GM04504 (cell line): ENCODE results near the gene LRP2.

ENCODE experiments used
- DNase-seq: peaks from one replicate; pipeline ENCODE4 v3.0.0-alpha.2; 2012; ENCODE audit warnings: low read depth

The LRP2 gene

DNA sequence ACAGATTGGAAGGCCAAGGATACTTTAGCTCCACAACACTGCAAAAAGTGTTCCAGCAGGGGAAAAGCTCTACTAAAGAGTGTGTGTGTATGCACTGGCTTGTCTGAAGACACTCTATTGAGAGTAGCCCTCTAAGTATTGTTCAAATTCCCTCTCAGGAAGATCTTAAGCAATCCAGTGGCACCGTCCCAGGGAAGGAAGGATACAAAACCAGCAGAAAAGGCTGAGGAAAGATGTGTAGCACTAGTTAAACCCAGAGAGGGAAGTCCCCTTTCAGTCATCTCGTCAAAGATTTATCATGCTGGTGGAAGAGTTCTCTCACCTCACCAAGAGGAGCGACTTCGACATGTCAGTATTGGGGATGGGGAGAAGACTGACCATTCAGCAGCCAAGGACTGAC is 242.5 kb downstream of the LRP2 start:
- no peak for DNase-seq

DNA sequence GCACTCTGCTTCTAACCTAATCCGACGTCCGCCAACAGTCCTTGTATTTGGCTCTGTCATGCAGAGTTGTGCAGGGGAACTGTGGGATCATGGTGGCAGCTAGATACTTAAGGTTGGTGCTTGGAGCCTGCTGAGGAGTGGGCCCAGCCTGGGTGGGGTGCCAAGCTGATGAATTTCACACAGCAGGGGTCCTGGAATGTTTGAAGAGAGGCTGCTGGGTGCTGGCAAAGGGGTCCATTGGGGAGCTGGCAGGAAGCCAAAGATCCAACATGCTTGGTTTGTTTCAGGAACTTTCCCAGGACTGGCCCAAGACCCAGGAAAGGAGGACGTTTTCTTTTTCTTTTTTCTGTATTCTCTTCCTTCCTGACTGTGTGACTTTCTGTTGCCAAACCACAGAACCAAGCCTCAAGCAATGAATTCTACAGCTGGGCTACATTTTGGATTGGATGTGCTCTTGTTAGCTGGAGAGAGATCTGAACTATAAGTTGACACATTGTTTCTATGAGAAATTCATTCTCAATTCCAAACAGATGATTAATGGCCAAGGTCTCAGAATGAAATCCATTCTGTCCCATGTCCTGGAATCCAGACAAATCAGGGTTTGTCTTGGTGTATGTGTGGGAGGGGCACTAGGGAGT is 243.1 kb downstream of the LRP2 start:
- no peak for DNase-seq

DNA sequence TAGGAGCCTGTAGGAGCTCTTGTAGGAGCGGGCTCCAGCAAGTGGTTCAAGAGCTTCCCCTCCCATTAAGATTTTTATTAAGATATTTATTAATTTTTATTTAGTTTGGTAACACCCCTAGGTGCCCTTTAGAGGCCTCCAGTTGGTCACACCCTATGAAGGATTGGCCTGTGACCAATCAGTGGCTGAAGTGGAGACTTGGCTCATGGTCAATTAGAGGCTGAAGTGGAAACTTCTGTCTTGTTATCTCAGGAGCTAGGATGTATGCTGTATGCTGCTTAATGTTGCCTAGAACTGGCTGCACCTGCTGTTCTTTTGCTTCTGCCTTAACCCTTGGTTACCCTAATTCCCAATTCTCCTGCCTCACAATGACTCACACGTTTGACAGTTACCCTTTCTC is 244.3 kb downstream of the LRP2 start:
- DNase-seq: no peak

DNA sequence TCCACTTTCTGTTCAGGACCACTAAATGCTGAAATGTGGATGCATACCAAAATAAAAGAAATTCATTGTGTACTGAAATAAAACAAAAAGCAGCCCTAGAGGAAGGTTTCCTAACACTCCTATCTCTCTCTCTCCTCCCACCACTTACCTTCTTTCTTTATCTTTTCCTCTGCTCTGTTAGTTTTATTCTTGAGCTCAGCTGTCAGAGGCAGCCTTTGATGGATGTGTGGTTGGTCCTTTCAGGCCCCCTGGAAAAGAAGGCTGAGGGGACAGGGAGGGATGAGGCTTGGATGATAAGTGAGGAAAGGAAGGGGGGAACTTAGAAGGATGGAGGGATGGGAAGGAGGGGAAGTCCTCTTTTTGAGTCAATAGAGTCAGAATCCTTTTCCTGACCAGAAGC is 245.3 kb downstream of the LRP2 start:
- DNase-seq: no peak

DNA sequence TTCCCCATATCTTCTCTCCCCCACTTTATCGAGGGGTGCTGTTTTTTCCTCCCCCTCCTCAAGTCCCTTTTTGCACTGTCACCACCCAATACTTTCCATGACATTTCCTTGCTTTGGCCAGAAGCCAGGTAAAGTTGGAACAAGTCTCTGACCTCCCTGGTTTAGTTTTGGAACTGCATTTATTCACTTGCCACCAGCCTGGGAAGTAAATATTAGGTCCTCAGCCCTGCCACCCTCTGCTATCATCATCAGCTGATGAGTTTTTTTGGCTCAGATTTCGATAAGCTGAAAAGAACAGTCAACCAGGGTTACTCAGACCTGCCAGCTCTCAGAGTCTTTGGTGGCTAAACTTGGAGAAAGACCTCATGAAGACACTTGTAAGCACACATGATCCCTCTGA is 246.0 kb downstream of the LRP2 start:
- no peak for DNase-seq

DNA sequence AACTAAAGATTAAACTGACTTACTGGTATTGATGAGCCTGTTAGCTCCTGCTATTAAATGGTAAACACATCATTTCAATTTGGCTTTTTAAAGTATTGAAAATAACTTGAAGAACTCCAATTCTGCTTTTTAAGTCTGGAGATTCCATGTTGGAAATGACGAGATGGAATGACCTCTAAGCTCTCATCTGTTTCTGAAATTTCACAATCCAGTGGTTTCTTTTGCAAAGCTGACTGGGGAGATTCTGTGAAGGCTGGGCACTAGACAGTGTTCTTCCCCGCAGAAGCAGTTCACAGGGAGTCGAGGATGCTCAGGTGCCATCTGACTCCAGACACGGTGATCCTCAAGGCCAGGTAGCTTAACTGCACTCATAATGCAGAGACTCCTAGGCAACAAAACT is 248.3 kb downstream of the LRP2 start:
- no peak for DNase-seq

DNA sequence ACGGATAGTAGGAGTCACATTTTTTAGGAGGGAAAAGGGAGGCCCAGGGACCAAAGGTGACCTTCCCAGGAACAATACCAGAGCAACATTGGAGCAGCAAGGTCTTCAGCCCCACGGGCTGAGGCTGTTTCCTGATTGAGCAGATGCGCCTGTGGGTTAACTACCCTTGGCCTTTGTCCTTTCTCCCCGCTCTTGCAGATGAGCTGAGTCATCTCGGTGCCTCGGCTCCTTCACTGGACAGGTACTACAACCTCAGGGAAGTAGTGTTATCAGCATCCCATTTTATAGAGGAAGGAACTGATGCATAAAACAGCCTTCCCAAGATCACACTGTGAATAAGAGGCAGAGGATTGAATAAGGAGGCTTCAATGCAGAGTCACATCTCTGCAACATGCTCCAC is 249.5 kb downstream of the LRP2 start:
- DNase-seq: no peak

DNA sequence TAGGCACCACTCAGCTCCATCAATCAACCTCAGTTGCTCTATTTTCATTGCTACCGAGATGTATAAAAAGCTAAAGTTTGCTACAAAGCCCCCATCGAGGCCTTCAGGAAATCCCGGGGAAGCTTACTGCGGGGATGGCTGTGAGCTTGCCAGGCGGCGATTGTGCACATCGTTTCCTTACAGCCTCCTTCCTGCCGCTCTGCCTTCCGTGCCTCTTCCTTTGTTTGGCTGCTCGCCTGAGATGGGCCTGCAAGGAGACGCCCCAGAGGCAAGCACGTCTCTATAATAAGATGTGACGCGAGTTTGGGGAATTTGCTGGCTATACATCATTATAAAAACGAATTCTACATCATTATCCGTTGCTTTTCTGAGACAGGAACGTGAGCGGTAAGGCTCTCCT is 251.4 kb downstream of the LRP2 start:
- no peak for DNase-seq

DNA sequence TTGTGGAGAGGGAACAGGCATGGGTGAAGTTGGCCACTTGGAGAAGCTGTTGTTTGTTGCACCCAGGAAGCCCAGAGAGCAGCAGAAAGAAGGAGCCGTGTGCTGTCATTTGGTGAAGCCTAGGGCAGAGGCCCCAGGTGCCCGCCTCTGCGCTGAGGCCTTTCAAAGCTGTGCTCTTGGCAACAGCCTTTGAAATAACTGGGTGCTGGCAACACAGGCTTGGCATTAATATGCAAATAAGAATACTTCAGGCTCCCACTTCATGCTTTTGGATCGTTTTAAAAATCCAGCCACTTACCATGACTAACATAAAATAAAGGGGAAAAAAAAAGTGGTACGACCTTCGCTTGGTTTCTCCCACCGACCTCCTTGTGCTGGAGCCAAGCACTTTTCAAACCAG is 251.9 kb downstream of the LRP2 start:
- no peak for DNase-seq

DNA sequence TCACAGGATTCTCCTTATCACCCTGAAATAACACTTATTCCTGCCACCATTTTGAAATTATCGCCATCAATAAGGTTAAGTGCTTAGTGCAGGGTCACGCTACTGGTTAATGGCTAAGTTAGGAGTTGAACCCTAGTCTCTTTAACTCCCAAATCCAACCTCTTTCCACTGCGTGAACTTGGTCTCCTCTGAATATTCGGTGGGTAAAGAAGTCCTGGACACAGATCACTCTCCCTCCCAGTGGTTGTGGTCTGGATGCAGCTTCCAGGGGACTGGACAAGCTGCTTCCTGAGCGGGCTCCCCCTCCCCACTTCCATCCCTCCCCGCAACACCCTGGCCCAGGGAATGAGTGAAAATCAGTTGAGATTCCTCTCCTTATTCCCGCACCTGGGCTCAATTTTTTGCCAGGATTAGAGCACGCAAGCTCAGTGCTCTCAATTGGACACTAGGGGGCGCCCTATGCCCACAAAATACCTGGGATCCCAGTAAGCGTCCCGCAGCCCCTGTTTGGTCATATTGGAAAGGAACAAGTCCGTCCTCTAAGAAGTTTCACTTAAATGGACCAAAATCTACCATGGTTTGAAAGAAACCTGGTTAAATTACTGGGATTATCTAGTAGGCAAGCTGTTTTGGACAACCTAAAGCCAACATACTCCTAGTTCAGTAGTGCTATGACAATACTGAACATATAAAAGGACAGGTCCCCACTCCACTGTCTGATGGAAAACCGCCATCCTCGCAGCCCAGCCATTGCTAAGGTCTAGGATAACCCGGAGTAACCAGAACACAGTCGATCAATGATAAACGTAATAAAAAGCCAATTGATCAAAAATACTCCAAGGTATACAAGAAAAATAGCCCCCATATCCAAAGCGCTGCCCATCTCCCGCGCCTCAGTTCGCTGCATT is 252.6 kb downstream of the LRP2 start:
- DNase-seq: peak; percentile 25

DNA sequence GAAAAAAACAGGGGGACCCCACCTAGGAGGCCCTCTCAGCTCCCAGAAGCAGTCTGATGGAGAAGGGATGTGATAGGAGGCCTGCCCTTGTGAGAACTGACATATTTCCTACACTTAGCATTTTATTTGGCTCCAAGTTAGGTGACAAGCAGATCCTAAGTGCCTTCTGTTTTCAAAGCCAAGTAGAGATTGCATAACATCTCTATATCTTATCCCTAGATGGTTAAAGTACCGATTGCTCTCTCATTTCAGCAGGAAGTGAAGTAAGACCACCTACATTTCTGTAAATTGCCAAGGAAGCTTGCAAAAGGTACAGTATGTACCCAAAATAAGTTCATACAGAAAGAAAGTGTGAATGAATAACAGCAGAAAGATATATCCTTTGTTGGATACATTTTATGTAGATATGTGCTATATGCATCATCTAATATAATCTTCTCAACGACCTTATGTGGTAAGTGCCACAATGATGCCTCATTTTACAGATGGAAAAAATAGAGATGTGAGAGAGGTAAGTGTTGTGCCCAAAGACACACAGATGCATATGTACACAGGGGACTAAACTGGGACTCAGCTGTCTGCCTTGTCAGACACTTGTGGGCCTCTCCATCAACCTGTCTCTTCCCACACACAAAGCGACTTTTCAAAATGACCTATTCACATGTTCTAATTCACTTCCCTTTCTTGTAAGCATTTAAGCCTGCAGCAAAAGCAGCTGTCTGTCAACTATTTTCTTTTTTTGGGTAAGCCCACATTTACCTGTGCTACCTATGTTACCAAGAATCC is 254.0 kb downstream of the LRP2 start:
- DNase-seq: no peak

DNA sequence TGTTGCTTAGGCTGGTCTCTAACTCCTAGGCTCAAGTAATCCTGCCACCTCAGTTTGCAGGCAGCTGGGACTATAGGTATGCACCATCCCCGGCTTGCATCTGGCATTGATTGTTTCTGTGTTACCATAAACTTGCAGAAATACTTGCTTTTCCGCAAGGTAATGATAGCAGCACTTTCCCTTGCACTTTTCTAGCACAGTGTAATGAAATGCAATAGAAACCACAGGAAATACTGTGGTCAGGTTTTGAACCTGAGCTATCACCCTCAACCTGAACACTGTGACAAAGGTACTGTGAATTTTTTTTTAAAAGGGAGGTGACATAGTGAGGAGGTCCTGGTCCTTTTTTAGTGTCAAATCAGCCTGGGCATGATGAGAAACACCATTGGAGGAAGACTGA is 254.7 kb downstream of the LRP2 start:
- no peak for DNase-seq

DNA sequence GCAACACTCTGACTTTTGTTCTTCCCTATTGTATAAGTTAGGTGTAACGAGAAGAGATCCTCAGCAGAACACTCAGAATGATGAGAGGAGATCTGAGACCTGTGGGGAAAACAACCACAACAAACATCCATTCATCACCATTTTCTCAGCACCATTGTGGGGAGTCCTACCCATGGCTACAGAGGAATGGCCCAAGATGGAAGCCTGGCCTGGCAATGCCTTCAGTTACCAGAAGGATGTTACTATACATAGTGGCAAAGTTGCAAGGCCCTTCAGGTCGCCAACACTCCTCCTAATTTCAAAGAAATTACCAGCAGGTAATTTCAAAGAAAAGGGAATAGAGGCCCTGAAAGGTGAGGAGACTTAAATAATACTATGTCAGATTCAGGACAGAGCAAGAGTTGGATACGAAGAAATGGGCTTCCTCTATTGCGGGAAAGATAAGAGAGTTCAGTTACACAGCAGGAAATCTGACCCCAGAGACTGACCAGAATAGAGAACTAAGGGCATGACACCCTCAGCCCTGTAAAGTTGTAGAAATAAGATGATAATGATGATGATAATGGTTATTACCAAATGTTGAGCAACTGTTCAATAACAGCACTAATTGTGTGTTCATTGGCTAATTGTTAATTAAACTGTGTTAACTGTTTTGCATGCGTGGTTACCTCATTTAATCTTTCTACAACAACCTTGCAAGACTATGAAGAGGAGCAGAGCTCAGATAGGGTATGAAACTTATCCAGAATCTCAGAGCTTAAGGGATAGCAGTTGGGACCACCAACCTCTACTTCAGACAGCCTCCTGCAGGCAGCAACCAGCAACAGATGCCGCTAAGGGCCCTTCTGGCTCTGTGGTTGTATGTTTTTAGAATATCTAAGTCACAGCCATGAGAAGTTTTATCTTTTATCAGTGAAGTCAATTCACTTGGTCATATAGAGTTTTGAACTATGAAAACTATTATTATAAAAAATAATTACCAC is 255.5 kb downstream of the LRP2 start:
- DNase-seq: no peak

DNA sequence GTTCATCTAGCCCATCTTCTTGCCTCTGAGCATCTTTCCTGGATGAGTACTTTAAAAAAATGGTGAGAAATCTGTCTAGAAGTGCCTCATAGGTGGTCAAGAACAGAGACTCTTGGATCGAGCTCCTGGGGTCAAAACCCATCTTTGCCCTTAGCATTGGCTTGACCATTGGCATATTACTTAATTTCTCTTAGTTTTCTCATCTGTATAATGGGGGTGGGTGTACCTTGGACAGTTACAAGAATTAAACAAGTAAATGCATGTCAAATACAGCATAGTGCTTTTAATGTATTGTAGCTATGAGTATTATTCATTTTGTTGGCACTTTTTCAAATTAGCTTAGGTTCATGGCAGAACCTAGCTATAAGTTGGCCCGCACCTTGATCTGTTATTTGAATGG is 256.2 kb downstream of the LRP2 start:
- DNase-seq: no peak

DNA sequence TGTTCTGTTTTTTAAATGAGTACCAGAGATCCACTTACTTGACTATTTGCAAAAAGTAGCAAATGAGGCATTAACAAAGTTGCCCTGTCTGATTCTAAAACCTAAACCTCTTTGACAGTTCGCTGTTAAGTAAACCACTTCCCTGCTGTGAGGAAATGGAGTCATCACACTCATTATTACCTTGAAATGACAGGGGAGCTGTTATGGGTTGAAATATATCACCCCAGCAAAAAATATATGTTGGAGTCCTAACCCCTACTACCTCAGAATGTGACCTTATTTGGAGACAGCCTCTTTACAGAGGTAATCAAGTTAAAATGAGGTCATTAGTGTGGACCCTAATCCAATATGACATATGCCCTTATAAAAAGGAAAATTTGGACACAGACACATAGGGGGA is 256.9 kb downstream of the LRP2 start:
- no peak for DNase-seq

DNA sequence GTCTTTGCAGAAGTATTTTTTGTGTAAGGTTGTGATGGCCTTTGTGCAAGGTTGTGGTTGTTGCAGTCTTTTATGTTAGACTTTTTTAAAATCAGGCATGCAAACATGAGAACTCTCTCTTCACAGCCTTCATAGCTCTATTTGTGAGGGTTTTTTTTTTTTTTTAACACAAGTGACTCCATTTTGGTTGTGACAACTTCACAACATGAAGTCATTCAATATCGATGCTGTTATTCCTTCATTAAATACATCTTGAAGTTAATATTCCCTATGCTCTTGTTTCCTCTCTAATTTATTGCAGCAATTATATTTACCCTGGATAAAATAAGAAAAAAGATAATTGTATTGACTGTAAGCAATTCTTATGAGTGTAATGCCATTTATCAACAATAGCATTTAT is 257.5 kb downstream of the LRP2 start:
- DNase-seq: no peak

DNA sequence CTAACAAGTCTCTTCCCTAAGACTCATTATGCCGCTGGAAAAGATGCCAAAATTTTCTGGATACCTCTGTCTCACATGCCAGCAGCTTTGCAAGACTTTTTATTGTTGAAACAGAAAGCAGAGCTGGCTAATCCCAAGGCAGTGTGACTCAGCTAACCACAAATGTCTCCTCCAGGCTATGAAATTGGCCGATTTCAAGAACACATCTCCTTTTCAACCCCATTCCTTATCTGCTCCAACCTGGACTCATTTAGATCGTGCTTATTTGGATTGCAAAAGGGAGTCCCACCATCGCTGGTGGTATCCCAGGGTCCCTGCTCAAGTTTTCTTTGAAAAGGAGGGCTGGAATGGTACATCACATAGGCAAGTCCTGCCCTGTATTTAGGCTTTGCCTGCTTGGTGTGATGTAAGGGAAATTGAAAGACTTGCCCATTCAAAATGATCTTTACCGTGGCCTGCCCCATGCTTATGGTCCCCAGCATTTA is 266.7 kb downstream of the LRP2 start:
- peak; percentile 66 for DNase-seq

DNA sequence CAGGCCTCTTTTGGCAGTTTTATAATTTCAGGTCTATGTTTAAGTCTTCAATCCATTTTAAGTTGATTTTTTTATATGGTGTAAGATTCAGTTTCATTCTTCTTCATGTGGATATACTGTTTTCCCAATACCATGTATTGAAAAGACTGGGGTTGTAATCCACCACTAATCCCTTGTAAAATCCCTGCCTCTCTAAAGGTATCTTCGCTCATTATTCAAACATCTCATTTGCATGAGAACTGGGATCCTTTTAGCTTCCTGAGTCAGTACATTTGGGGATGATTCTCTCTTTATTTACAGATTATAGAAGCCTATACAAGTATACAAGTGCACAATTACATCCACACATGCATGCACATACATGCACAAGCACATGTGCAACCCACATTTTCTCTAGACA is 267.7 kb downstream of the LRP2 start:
- no peak for DNase-seq

DNA sequence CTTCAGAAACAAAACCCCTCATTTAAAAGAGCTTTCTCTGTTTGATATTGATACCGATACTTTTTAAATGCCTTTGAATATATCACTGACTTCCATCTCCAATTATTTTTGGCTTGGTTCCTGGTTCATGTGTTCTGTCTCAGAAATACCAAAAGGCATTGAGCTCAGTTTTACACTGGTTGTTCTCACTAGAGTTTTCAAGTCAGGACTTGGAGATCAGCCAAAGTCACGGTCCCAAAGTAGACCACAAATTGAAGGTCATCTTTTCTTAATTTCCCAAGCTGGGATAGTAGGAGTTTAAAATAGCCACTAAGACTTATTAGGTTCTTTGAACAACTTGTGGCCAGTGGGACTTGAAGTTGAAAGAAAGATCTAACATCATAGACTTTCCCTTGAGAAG is 268.8 kb downstream of the LRP2 start:
- DNase-seq: no peak

DNA sequence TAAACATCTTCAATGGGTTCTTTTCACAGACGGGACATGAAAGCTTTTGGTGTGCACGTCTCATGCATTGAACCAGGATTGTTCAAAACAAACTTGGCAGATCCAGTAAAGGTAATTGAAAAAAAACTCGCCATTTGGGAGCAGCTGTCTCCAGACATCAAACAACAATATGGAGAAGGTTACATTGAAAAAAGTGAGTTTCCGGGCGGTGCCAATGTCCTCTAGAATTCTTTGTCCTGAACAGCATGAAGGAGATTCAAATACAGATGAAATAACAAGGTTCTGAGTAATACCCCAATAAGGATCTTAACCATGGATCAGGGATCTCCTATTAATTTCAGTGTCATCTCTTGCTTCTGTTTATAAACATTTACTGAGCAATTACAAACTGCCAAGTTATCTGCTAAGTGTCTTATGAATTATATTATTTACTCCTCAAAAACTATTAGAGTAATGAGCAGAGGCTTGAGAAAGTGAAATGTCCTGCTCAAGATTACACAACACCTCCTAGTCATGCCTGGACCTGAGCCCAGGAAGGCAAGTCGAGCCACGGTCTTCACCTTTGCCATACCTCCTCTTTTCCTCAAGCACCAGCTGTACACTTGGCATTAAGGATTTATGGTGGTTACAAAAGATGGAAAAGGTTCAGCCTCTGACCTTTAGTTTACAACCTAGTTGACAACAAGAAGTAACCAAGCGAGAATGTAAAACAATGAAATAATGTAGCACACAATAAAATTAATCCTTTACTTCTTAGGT is 270.4 kb downstream of the LRP2 start:
- no peak for DNase-seq

DNA sequence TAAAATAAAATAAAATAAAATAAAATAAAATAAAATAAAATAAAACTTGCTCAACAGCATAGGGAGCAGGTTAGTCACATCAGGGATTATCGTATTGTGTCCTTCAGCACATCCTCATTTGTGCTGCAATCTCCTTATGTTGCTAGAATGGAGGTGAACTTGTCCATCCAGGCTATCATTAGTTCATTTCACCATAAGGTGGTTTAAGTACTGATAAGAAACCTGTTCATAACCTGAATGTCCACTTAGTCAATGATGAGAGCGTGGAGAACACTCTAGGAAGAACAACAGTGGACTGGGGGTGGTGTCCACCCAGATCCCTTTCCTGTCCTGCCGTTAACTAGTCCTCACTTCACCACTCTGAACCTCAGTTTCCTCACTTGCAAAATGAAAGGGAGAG is 271.1 kb downstream of the LRP2 start:
- no peak for DNase-seq
